Effector CD8-positive, alpha-beta T cell (primary cell): ENCODE results near the gene TAF4.
"Not testable (repeated sequence)": the region's sequence is repeated elsewhere in the genome, so short reads cannot be mapped to it uniquely, and the experiment has no call there.

Source experiments
- DNase-seq: peaks from one replicate; lab custom pipeline; 2025; lab: John Stamatoyannopoulos, UW

The TAF4 gene

GRCh38 chr20:61963149-61963548 is 102.5 kb downstream of the TAF4 start:
- no peak for DNase-seq

GRCh38 chr20:61960836-61961235 is 104.8 kb downstream of the TAF4 start:
- no peak for DNase-seq

GRCh38 chr20:61958773-61959700 is 106.6 kb downstream of the TAF4 start:
- DNase-seq, result no peak

- DNase-seq, result no peak
Measured at GRCh38 chr20:61957961-61958715, 107.5 kb downstream of the TAF4 start.

- no peak for DNase-seq
Measured at GRCh38 chr20:61956396-61957342, 109.0 kb downstream of the TAF4 start.

GRCh38 chr20:61955668-61956395 is 109.8 kb downstream of the TAF4 start:
- no peak for DNase-seq

- DNase-seq, result no peak
Measured at GRCh38 chr20:61954276-61955021, 111.2 kb downstream of the TAF4 start.

- no peak for DNase-seq
Measured at GRCh38 chr20:61953037-61954021, 112.4 kb downstream of the TAF4 start.

GRCh38 chr20:61951695-61952533 is 113.8 kb downstream of the TAF4 start:
- no peak for DNase-seq

- no peak for DNase-seq
Measured at GRCh38 chr20:61950641-61951071, 115.0 kb downstream of the TAF4 start.

- DNase-seq, result no peak
Measured at GRCh38 chr20:61949714-61950640, 115.7 kb downstream of the TAF4 start.

GRCh38 chr20:61949363-61949713 is 116.3 kb downstream of the TAF4 start:
- DNase-seq, result no peak

- DNase-seq, result no peak
Measured at GRCh38 chr20:61948586-61949362, 116.9 kb downstream of the TAF4 start.

- not testable (repeated sequence) for DNase-seq
Measured at GRCh38 chr20:61948056-61948455, 117.6 kb downstream of the TAF4 start.

GRCh38 chr20:61945495-61945894 is 120.2 kb downstream of the TAF4 start:
- DNase-seq, result not testable (repeated sequence)

- not testable (repeated sequence) for DNase-seq
Measured at GRCh38 chr20:61944967-61945366, 120.7 kb downstream of the TAF4 start.
